Astrocyte (in vitro differentiated cells and primary cell): ENCODE data around the gene RNPS1.

ENCODE experiments used
- EZH2 ChIP-seq: IDR thresholded peaks from 2 replicates; pipeline ENCODE4 v1.6.1; 2012; ENCODE audit warnings: mild to moderate bottlenecking, low read length, inconsistent platforms; ENCODE audit not compliant: insufficient read depth
- TF ChIP-seq, protein P1 (sequence below): IDR thresholded peaks from 2 replicates; pipeline ENCODE4 v1.5.1; 2011; ENCODE audit warnings: low read depth, mild to moderate bottlenecking, inconsistent platforms, low read length, moderate library complexity; ENCODE audit not compliant: insufficient read depth

- TF ChIP-seq, protein P1, sequence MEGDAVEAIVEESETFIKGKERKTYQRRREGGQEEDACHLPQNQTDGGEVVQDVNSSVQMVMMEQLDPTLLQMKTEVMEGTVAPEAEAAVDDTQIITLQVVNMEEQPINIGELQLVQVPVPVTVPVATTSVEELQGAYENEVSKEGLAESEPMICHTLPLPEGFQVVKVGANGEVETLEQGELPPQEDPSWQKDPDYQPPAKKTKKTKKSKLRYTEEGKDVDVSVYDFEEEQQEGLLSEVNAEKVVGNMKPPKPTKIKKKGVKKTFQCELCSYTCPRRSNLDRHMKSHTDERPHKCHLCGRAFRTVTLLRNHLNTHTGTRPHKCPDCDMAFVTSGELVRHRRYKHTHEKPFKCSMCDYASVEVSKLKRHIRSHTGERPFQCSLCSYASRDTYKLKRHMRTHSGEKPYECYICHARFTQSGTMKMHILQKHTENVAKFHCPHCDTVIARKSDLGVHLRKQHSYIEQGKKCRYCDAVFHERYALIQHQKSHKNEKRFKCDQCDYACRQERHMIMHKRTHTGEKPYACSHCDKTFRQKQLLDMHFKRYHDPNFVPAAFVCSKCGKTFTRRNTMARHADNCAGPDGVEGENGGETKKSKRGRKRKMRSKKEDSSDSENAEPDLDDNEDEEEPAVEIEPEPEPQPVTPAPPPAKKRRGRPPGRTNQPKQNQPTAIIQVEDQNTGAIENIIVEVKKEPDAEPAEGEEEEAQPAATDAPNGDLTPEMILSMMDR: no peak
- TF ChIP-seq EZH2: no peak
Measured at GRCh38 chr16:2204416-2205103, 63.4 kb downstream of the RNPS1 start.
